Measurements from ENCODE around the gene ZG16. TPM values are rescaled to one million over a fixed set of nuclear protein-coding genes. Genes with fewer than 3 reads are reported as not detected.
"Not testable (repeated sequence)": the region's sequence is repeated elsewhere in the genome, so short reads cannot be mapped to it uniquely, and the experiment has no call there.

ZG16 gene
- total RNA-seq, 1 donor from 2014 or later, result not detected

GRCh38 chr16:29790183-29790948 lies 12.3 kb downstream of the ZG16 start, which contains the start of gene KIF22:
KIF22 (plus strand) TSS chr16:29790751; CDS start chr16:29790760, 9 bp downstream.
- DNase-seq (ENCODE audit: low spot score), result peak; percentile 99
- Mint-ChIP-seq H3K27me3 (ENCODE audit: unreplicated experiment) (peaks cover 10% of the 10 kb centered on the region), H3K9me3 (ENCODE audit: unreplicated experiment) (no peaks in the 10 kb centered on the region), H3K4me1 (ENCODE audit: unreplicated experiment) (peaks cover 13% of the 10 kb centered on the region), H3K36me3 (ENCODE audit: low read depth, unreplicated experiment) (peaks cover 7% of the 10 kb centered on the region), H3K4me3 (ENCODE audit: unreplicated experiment) (peak within 1 kb of the TSS; percentile 97), H3K27ac (ENCODE audit: unreplicated experiment) (peak within 1 kb of the TSS; percentile 67)
- TF ChIP-seq CTCF (IDR thresholded peaks at IDR 0.05; ENCODE audit: unreplicated experiment), result peak; percentile 48

- H3K9me3 Mint-ChIP-seq (ENCODE audit: unreplicated experiment), result no peaks in the 10 kb centered on the region
- peaks cover 7% of the 10 kb centered on the region for H3K36me3 Mint-ChIP-seq (ENCODE audit: low read depth, unreplicated experiment)
- peaks cover 10% of the 10 kb centered on the region for H3K27me3 Mint-ChIP-seq (ENCODE audit: unreplicated experiment)
- no peak for DNase-seq (ENCODE audit: low spot score)
- peak overlapping the region; percentile 97 for H3K4me3 Mint-ChIP-seq (ENCODE audit: unreplicated experiment)
- H3K27ac Mint-ChIP-seq (ENCODE audit: unreplicated experiment), result peak overlapping the region; percentile 67
- no peak for TF ChIP-seq CTCF (IDR thresholded peaks at IDR 0.05; ENCODE audit: unreplicated experiment)
- peaks cover 13% of the 10 kb centered on the region for H3K4me1 Mint-ChIP-seq (ENCODE audit: unreplicated experiment)
Measured at GRCh38 chr16:29790949-29791844, 13.1 kb downstream of the ZG16 start.

- Mint-ChIP-seq H3K9me3 (ENCODE audit: unreplicated experiment) (no peaks in the 10 kb centered on the region), H3K4me3 (ENCODE audit: unreplicated experiment) (peak overlapping the region; percentile 97), H3K27me3 (ENCODE audit: unreplicated experiment) (peaks cover 10% of the 10 kb centered on the region), H3K27ac (ENCODE audit: unreplicated experiment) (peak overlapping the region; percentile 22), H3K4me1 (ENCODE audit: unreplicated experiment) (peaks cover 13% of the 10 kb centered on the region), H3K36me3 (ENCODE audit: low read depth, unreplicated experiment) (peaks cover 7% of the 10 kb centered on the region)
- no peak for DNase-seq (ENCODE audit: low spot score)
- TF ChIP-seq CTCF (IDR thresholded peaks at IDR 0.05; ENCODE audit: unreplicated experiment), result no peak
Measured at GRCh38 chr16:29791845-29792807, 14.1 kb downstream of the ZG16 start.

GRCh38 chr16:29793153-29793552 lies 15.1 kb downstream of the ZG16 start:
- peaks cover 10% of the 10 kb centered on the region for H3K27me3 Mint-ChIP-seq (ENCODE audit: unreplicated experiment)
- H3K4me3 Mint-ChIP-seq (ENCODE audit: unreplicated experiment), result peak overlapping the region; percentile 68
- H3K36me3 Mint-ChIP-seq (ENCODE audit: low read depth, unreplicated experiment), result peaks cover 12% of the 10 kb centered on the region
- DNase-seq (ENCODE audit: low spot score); H3K27ac Mint-ChIP-seq (ENCODE audit: unreplicated experiment); H3K9me3 Mint-ChIP-seq (ENCODE audit: unreplicated experiment): not testable (repeated sequence)
- peaks cover 13% of the 10 kb centered on the region for H3K4me1 Mint-ChIP-seq (ENCODE audit: unreplicated experiment)

Measured in endothelial cell (in vitro differentiated cells).